Testis (tissue), 2 donors: ENCODE data around the gene PRR5L.

Source experiments
- POLR2A ChIP-seq: fragments of 450-650 bp; IDR thresholded peaks from one replicate; pipeline ENCODE4 v1.6.1; 2017; ENCODE audit warnings: antibody characterized with exemption, mild to moderate bottlenecking, moderate library complexity
- TF ChIP-seq, protein P1 (sequence below), 3 experiments: fragments of 450-650 bp in 2 of 3; fragments of 200-600 bp in 1 of 3; sonication (generic) in 1 of 3; IDR thresholded peaks; one replicate each; pipeline ENCODE4 v1.5.1; 2016 to 2019; ENCODE audit warnings: antibody characterized with exemption in 3 of 3, mild to moderate bottlenecking in 2 of 3, moderate library complexity in 1 of 3

DNA sequence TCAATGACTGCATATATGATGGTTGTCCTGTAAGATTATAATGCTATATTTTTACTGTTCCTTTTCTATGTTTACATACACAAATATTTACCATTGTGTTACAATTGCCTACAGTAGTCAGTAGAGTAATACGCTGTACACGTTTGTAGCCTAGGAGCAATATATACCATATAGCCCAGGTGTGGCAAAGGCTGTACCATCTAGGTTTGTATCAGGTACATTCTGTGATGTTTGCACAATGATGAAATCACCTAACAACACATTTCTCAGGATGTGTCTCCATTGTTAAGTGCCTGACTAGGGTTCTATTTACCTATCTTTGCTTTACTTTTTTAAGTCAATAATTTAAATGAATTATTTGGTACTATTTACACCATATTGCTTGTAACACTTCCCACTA is 21.9 kb downstream of the PRR5L start:
- TF ChIP-seq, protein P1, sequence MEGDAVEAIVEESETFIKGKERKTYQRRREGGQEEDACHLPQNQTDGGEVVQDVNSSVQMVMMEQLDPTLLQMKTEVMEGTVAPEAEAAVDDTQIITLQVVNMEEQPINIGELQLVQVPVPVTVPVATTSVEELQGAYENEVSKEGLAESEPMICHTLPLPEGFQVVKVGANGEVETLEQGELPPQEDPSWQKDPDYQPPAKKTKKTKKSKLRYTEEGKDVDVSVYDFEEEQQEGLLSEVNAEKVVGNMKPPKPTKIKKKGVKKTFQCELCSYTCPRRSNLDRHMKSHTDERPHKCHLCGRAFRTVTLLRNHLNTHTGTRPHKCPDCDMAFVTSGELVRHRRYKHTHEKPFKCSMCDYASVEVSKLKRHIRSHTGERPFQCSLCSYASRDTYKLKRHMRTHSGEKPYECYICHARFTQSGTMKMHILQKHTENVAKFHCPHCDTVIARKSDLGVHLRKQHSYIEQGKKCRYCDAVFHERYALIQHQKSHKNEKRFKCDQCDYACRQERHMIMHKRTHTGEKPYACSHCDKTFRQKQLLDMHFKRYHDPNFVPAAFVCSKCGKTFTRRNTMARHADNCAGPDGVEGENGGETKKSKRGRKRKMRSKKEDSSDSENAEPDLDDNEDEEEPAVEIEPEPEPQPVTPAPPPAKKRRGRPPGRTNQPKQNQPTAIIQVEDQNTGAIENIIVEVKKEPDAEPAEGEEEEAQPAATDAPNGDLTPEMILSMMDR (IDR thresholded peaks at IDR 0.05), result no peak
- TF ChIP-seq POLR2A, result no peak
